Glomerular visceral epithelial cell (primary cell): ENCODE measurements around the gene HTR1E.
"Not testable (repeated sequence)": the region's sequence is repeated elsewhere in the genome, so short reads cannot be mapped to it uniquely, and the experiment has no call there.

Experiments used
- DNase-seq: peaks from one replicate; pipeline ENCODE4 v3.0.0-alpha.2; 2016; ENCODE audit errors: extremely low spot score

Gene HTR1E, protein sequence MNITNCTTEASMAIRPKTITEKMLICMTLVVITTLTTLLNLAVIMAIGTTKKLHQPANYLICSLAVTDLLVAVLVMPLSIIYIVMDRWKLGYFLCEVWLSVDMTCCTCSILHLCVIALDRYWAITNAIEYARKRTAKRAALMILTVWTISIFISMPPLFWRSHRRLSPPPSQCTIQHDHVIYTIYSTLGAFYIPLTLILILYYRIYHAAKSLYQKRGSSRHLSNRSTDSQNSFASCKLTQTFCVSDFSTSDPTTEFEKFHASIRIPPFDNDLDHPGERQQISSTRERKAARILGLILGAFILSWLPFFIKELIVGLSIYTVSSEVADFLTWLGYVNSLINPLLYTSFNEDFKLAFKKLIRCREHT

DNA sequence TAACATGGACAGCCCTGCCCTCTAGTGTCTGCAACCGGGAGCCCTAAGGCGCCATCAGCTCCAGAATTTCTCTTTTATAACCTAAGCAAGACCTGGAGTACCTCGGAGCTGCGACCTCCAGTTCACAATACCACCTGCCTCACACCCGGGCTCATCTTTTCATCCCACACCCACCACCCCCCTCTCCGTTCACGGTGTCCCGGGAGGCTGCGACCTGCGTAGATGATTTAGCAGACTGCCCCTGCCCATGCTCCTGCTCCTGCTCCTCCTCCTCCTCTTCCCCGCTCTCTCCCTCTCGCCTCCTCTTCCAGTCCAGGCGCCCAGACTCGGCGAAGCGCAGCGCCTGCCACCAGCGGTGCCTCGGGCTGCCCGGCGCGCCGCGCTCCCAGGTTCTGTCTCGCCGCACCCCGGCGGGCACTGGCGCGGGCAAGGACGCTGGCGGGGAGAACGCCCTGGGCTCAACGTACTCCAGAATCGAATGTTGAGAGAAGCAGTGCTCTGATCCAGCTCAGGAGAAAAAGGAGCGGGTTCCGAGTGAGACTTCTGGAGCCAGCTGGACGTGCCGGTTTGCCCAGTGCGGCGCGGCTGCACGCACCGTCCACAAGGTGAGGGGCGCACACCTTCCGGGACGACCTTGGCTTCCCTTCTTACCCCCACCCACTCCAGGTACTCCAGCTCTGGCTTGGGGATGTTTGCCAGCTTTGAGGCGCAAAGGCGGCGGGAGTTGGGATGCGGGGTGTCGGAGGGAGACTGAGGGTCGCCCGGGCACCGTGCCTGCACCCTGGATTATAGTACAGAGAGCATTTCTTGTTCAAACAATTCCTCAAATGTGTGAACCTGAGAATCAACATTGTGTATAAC is at the start of gene HTR1E:
HTR1E (plus strand) TSS at position 310 of the 861 bp plus-strand sequence. CDS start 77,807 bp downstream, outside the sequence.
- peak; percentile 13 for DNase-seq

DNA sequence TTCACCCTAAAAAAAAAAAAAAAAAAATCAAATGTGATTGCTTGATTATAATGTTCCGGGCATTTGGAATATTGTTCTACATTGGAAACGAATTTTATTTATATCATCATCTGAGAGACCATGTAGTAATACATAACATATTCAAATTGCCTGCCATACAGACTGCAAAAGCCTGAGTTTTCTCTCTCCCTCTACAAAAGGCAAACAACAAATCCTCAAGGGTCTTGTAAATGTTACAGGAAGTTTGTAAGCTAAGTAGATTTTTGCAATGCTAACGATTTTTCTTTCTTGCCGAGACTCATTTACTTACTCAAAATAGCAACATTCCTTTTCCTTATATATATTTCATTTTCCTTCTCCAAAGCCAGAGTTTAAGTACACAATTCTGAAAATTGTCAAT is 49.0 kb upstream of the HTR1E start:
- no peak for DNase-seq

DNA sequence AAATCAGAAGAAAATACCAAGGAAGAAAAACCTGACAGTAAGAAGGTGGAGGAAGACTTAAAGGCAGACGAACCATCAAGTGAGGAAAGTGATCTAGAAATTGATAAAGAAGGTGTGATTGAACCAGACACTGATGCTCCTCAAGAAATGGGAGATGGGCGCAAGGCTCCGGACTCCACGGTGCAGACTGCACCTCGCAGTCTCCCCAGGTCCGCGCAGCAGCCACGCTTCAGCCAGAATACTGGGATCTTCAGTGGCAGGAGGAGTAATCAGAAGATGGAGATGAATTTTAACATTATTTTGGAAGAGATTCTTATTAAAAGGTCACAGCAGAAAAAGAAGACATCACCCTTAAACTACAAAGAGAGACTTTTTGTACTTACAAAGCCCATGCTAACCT is 40.1 kb upstream of the HTR1E start:
- DNase-seq, result not testable (repeated sequence)

DNA sequence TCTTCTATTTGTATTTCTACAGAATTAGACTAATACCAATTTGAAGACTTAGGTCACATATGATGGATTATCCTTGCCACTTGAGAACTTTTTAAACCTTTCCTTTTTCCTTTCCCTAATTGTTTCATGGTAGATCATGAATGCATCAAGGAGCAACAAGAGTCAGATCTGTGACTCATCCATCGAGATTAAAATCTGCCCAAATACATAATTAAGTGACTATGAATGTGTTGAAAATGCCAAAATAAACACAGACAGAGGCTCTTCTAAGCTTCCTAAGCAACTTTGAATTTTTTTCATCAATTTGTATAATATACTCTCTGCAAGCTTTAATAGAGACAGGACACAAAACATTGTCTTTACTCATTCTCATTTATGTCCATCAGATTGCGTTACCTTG is 23.5 kb upstream of the HTR1E start:
- no peak for DNase-seq

DNA sequence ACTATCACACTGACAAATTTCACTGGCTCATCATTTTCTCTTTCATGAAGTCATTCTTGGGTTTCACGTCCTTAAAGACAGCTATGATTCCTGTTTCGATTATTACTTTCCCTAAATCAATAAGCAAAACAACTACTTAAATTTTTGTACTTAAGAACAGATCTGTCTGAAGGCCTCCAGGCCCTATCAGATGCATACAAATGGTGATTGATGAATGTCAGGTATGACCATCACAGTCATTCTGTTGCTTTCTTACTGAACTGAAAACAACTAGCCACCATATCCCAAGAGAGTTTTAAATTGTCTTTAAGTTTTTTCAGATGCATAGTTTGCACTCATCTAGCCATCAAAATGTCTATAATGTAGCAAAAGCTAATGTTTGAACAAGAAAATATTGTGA is 20.9 kb upstream of the HTR1E start:
- no peak for DNase-seq

DNA sequence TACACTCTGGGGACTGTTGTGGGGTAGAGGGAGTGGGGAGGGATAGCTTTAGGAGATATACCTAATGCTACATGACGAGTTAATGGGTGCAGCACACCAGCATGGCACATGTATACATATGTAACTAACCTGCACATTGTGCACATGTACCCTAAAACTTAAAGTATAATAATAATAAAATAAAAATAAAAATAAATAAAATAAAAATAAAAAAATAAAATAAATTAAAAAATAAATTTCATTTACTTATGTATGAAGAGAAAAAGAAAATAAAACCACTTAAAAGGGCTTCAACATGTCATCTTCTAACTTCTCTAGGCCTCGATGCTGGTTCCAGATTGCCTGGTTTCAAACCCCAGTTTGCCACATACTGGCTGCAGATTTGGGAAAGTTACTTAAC is 10.2 kb upstream of the HTR1E start:
- not testable (repeated sequence) for DNase-seq

DNA sequence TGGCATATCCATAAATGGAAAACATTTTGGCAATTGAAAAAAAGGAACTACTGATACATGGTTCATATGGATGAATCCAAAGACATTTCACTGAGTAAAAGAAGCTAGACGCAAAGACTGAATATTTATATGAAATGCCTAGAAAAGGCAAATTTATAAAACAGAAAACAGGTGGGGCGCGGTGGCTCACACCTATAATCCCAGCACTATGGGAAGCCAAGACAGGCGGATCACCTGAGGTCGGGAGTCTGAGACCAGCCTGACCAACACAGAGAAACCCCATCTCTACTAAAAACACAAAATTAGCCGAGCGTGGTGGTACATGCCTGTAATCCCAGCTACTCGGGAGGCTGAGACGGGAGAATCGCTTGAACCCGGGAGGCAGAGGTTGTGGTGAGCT is 9.5 kb upstream of the HTR1E start:
- DNase-seq, result not testable (repeated sequence)

DNA sequence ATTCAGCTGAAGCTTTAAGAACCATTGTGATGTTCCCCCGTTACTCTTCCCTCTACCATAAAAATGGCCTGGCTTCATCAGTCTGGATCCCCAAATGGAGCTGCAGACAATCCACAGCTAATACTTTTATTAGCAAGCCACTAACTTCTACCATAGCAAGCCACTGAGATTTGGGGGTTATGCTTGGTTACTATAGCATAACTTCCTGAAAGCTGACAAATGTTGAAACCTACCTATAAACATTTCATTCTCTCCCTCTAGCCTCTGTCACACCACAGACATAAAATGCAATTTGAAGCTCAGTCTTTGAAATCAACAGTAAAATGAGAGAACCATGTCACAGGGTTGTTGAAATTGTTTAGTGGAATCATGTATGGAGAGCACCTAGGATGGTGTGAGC is 3.0 kb upstream of the HTR1E start:
- DNase-seq, result no peak

DNA sequence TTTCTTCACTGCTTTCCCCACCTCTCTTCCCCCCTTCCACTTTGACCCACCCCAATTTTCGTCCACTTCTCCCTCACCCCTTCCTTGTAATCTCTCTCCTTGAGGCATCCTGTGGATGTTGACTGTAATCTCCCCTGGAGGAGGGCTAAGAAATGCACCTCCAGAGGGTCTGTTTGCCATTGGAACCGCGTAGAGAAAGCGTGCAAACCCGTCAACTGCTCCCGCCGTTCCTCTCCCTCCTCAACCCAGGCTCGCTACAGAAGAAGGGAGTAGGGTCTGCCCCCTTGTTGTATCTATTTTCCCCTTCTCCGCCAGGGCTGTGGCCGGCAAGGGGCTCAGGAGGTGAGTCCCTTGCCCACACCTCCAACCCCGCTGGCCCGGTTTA is 502 bp upstream of the HTR1E start:
- no peak for DNase-seq

DNA sequence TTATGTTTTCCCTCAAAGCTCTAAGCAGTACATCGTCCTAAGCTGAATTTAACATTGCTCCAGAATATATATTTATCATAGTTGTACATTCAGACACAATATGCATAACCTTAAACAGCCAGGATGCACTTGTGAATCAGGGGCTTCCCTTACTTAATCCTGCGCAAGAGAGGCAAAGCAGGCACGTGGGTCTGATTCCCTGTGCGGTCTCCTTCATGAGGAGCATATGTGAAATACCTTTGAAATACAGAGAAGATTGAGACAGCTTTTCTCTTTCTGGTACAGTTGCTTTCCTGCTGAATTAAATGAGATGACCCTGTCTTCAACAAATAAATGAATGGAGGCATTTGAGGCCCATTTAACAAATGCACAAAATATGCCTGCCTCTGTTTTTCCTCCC is 1.5 kb downstream of the HTR1E start:
- no peak for DNase-seq

DNA sequence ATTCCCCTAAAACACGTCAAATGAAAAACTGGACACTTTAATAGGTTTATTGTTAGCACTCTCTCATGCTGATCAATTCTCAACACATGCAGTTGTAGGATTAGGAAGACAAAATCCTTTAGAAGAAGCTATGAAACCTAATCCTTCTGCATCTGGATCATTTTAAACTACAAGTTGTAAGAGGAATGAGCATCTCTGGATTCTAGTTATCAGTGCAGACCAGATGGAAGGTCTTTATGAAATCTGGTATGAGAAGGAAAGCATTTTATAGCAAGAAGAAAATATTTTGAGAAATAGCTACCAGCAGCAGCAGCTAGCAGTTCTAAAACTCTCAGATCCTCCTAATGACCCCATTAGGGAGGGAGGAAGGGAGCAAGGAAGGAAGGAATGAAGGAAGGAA is 4.1 kb downstream of the HTR1E start:
- DNase-seq, result no peak

DNA sequence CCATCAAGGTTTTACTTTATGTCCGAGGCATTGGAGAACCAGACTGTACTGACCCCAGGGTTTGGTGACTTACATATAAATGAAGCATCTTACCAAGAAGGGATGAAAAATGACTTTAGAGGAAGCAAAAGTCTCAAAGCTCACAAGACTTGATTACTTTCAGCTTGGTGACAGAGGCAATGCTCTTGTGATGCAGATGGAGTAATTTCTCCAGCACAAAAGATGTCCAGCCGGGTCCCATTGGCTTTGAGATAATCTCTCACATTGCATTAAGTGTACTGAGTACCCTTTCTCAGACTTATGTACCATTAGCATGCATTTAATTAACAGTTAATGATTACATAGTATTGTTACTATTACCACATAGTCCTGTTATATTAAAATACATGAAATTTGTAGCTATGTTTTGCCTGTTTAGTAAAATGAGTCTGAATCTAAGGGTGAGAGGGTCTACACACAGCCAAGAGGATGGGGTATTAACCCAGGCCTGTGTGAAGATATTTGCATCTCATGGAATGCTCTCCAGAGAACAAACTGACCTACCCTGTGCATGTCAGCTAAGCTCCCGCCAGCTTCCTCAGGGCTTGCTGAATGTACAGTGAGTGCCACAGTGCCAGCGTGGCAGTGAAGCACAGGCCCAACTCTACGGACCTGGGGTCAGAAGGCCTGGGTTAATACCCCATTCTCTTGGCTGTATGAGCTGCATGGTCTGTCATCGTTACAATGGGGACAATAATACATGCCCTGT is 5.6 kb downstream of the HTR1E start:
- no peak for DNase-seq

DNA sequence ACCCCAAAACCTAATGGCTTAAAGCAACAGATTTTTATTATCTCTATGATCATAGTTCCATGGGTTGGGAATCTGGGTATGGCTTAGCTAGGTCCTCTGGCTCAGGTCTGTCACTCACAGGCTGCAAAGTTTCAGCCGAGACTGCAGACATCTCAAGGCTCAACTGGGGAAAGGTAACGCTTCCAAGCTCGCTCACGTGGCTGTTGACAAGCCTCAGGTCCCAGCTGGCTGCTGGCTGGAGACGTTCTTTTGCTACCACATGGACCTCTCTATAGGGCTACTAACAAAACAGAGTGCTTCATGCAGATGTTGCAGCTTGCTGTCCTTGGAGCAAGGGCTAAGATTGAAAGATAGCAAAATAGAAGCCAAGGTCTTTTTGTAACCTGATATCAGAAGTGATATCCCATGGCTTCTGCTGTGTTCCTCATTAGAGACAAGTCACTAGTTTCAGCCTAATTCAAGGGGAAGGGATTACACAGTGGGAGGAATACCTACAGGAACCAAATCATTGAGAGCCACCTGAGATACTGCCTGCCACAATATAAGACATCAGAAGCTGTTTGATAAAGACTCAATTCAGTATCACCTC is 6.6 kb downstream of the HTR1E start:
- DNase-seq, result no peak

DNA sequence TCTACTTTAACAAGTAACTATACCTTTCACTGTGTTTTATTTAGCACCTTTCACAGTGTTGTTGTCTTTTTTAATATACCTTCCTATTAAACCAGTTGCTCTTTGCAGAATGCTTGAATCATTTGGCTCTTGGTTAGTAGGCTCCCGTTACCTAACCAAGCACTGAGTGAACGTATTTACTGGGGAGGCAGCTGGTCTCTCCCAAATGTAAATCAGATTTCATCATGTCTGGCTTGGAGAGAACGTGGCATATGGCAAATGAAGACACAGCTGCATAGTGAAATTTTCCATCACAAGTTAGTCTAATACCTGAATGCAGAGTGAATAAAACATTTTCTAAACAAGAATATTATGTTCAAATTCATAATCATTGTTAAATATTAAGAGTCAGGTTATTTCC is 12.4 kb downstream of the HTR1E start:
- no peak for DNase-seq

DNA sequence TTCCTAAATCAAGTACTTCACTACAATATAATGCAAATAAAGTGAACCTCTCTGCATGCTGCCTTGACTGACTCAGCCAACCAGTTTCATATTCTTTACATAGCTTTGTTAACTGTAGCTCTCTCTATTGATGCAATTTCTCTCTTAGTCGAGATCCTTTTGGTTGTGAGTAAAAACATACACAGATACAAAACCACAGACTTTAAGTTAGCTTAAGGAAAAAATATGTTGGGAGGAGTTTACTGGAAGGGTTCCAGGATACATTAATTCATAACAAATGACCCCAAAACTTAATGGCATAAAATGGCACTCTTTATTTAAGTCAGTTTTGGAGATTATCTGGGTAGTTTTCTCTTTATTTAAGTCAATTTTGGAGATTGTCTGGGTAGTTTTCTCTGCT is 15.7 kb downstream of the HTR1E start:
- no peak for DNase-seq

DNA sequence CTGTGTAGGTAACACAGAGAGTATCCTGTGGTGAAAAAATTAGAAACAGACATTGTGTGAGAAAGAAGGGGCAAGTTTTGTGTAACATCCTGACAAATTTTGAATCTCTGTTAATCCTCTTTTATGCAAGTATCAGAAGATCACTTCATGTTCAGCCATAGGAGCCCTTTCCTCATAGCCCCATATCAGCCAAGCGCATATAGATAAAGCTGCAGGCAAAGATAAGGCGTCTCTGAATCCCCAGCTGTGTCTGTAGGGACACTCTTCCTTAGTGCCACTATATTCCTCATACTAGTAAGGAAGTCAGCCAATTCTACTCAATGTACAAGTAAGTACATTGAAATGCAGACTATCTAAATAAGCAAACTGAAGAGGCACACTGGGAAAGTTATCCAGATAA is 22.3 kb downstream of the HTR1E start:
- no peak for DNase-seq

DNA sequence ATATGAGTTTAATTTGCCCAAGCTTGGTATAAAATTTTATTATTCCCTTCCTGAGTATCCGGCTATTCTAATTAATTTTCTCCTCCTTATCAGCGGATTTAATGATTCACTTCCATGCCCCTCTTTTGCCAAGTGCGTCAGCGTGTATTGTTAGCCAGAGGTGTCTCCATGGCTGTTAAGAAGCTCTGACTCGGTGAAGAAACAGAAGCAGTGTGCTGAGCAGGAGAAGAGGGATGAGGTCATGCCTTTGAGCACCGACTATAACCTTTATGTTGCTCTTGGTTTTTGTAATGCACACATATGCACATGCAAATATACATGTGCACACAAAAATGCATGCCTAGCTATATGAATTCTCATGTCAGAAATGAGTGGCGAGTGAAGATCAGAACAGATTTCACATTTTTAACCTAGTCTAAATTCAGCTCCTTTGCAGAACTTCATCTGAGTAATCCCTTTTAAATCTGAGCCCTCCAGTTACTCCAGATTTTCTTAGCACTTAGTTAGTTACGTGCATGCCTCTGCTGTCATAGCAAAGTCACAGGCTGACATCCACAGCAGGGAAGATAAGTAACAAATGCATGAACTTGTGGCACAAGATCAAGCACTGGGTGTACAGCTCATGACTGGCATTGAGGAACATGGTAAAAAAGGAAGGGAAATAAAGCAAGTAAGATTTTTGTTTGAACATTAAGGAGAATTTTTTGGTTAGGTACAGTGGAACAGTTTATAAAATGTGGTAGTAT is 24.3 kb downstream of the HTR1E start:
- DNase-seq, result no peak

DNA sequence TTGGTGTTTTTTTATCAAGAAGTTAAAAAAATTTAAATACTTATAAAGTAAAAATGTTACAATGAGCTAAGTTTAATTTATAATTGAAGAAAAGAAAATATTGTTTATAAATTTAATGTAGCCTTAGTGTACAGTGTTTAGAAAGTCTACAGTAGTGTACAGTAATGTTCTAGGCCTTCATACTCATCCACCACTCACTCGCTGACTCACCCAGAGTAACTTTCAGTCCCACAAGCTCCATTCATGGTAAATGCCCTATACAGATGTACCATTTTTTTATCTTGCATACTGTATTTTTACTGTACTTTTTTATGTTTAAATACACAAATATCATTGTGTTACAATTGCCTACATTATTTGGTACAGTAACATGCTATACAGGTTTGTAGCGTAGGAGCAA is 26.0 kb downstream of the HTR1E start:
- no peak for DNase-seq

DNA sequence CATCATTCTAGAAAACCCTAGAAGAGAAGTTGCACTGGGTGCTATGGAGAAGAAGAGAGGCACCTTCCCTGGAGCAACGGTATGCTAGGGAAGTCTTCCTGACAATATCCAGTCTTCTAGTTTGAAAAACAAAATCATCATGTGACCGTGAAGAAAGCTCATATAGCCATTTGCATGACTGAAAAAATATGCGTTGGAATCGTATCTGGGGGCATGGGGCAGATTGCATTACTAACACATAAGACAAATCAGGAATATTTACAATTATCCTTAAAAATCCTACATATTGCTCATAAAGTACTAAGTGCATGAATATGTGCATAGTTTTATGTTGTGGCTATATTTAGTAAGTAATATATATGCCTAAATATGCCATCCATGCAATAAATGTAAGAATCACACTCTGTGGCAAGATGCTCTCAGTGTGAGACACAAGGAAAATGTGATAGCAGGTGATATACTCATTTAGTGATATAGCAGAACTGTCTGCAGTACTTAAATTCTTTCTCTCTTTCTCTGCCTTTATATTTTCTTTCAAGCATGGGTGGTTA is 26.8 kb downstream of the HTR1E start:
- DNase-seq, result no peak

DNA sequence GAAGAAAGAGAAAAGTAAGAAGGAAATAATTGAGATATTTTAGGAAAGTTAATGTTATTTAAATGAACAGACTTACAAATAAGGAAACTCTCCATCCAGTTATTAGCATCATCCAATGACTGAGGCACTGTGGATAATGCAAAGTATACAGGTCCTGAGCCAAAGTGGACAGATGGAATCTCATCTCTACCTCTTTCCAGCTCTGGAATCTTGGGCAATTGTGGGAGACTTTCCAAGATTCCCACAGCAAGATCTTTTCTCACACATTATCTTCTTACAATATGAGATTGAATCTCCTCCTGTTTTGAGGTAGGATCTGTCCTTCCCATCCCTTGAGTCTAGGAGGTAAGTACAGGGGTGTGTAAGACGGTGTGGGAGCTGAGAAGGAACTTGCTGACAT is 28.9 kb downstream of the HTR1E start:
- no peak for DNase-seq

DNA sequence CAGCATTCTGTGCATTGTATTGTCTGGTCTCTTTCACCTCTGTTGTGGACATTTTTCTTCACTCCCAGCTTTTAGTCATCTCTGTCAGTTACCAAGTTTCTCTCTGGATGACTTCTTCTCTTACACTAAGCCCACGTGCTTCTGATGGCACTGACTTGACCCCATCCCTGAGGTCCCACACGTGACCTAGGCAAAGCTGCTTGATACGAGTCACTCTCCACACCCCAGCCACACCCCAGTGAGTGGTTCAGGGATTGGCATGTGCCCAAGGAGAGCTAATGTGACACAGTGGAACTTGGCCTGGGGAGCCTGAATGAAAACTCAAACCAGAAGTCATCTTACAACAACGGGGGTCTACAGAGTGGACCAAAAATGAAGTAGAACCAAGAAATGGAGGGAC is 32.2 kb downstream of the HTR1E start:
- no peak for DNase-seq
